Erythroblast (primary cell): ENCODE measurements around the gene EPHB1.

Source experiments
- GATA1 ChIP-seq: IDR thresholded peaks from 2 replicates; pipeline ENCODE4 v1.6.1; 2011; ENCODE audit warnings: low read depth, mild to moderate bottlenecking, control low read depth, low read length, moderate library complexity
- POLR2A ChIP-seq: IDR thresholded peaks from 2 replicates; pipeline ENCODE4 v1.6.1; 2011; ENCODE audit warnings: mild to moderate bottlenecking, low read length

GRCh38 chr3:134874737-134875413 lies 79.8 kb downstream of the EPHB1 start:
- TF ChIP-seq POLR2A = no peak
- TF ChIP-seq GATA1 = no peak
